ENCODE data around the gene CFAP210. TPM values are rescaled to one million over a fixed set of nuclear protein-coding genes. Genes with fewer than 3 reads are reported as not detected.

Gene CFAP210
- polyA plus RNA-seq, 3 donors = not detected

DNA sequence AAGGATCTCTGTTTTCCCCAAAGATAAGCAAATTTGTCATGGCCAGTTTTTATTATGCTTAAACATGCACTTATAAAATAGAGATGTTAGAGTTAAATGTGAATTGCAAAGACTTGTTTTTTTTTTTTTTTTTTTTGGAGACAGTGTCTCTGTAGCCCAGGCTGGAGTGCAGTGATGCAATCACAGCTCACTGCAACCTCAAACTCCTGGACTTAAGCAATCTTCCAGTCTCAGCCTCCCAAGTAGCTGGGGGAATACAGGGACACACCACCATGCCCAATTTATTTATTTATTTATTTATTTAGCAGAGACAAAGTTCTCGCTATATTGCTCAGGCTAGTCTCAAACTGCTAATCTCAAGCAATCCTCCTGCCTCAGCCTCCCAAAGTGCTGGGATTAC, 15.1 kb upstream of the CFAP210 start:
- no peak overlapping the region for H3K27ac ChIP-seq (ENCODE audit: low read depth in 1 of 2, low read length in 2 of 2)
- no peaks in the 10 kb centered on the region for H3K27me3 ChIP-seq (ENCODE audit: control insufficient read depth in 2 of 2, insufficient read depth in 2 of 2, low read length in 2 of 2)
- H3K4me3 Mint-ChIP-seq = no peak overlapping the region
- H3K4me1 ChIP-seq (ENCODE audit: control insufficient read depth in 1 of 2, insufficient read depth in 2 of 2, low read length in 2 of 2) = no peaks in the 10 kb centered on the region
- intact Hi-C loops (cut with micrococcal nuclease) = no loop called here
- H3K79me2 ChIP-seq (ENCODE audit: insufficient read depth, low read length) = no peaks in the 10 kb centered on the region
- TF ChIP-seq, protein P1, sequence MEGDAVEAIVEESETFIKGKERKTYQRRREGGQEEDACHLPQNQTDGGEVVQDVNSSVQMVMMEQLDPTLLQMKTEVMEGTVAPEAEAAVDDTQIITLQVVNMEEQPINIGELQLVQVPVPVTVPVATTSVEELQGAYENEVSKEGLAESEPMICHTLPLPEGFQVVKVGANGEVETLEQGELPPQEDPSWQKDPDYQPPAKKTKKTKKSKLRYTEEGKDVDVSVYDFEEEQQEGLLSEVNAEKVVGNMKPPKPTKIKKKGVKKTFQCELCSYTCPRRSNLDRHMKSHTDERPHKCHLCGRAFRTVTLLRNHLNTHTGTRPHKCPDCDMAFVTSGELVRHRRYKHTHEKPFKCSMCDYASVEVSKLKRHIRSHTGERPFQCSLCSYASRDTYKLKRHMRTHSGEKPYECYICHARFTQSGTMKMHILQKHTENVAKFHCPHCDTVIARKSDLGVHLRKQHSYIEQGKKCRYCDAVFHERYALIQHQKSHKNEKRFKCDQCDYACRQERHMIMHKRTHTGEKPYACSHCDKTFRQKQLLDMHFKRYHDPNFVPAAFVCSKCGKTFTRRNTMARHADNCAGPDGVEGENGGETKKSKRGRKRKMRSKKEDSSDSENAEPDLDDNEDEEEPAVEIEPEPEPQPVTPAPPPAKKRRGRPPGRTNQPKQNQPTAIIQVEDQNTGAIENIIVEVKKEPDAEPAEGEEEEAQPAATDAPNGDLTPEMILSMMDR (IDR thresholded peaks at IDR 0.05) = no peak
- H3K27me3 Mint-ChIP-seq (ENCODE audit: low read depth in 3 of 3) = peaks cover 0 to 5% (median 0%) of the 10 kb centered on the region in 3 donors
- H3K36me3 Mint-ChIP-seq = no peaks in the 10 kb centered on the region
- H3K27ac Mint-ChIP-seq = no peak overlapping the region
- H3K9ac ChIP-seq (ENCODE audit: insufficient read depth, low read length, poor library complexity, severe bottlenecking) = no peak overlapping the region
- H3K36me3 ChIP-seq (replicated peaks in 1 of 2; ENCODE audit: control insufficient read depth in 1 of 2, insufficient read depth in 2 of 2, low read length in 2 of 2) = no peaks in the 10 kb centered on the region
- no peaks in the 10 kb centered on the region for H4K20me1 ChIP-seq (ENCODE audit: insufficient read depth, low read length)
- H3K4me3 ChIP-seq (replicated peaks in 1 of 3; ENCODE audit: low read depth in 2 of 3, low read length in 3 of 3) = no peak overlapping the region
- H3K4me1 Mint-ChIP-seq = no peaks in the 10 kb centered on the region
- H3K9me3 Mint-ChIP-seq = peaks cover 0 to 4% (median 0%) of the 10 kb centered on the region in 7 donors
- no peak overlapping the region for H2AFZ ChIP-seq (ENCODE audit: insufficient read depth, low read depth, low read length, poor library complexity, severe bottlenecking)
- no CpG with 5 or more reads among the region's 1 CpG for WGBS (ENCODE audit: insufficient coverage)
- DNase-seq = no peak
- peaks cover 0 to 3% of the 10 kb centered on the region in 2 donors for H3K9me3 ChIP-seq (replicated peaks in 1 of 2; ENCODE audit: control insufficient read depth in 1 of 2, insufficient read depth in 1 of 2, low read length in 2 of 2)
- no peak overlapping the region for H3K4me2 ChIP-seq (replicated peaks; ENCODE audit: extremely low read depth, low read length, poor library complexity, severe bottlenecking)

DNA sequence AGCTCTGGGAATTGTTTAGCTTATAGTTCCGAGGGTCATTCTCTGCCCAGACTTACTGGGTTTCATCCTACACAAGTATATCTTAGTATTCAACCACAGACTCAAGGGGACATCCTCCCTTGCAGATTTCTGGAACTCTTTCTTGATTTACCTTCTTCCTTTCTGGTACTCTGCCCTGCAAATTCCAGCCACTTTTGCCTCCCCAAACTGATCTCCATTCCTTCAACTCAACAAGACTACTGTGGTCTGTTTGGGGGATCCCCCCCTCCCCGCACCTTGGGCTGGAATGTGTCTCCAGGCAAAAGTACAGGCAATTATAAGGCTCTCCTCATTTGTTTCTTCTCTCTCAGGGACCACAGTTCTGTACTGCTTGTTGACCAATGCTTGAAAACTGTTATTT, 13.4 kb upstream of the CFAP210 start:
- no peaks in the 10 kb centered on the region for H3K4me1 Mint-ChIP-seq
- H3K27me3 ChIP-seq (ENCODE audit: control insufficient read depth in 2 of 2, insufficient read depth in 2 of 2, low read length in 2 of 2) = no peaks in the 10 kb centered on the region
- H3K27me3 Mint-ChIP-seq (ENCODE audit: low read depth in 3 of 3) = peaks cover 0 to 4% (median 0%) of the 10 kb centered on the region in 3 donors
- no peak overlapping the region for H3K4me2 ChIP-seq (replicated peaks; ENCODE audit: extremely low read depth, low read length, poor library complexity, severe bottlenecking)
- H3K36me3 ChIP-seq (replicated peaks in 1 of 2; ENCODE audit: control insufficient read depth in 1 of 2, insufficient read depth in 2 of 2, low read length in 2 of 2) = no peaks in the 10 kb centered on the region
- no peak overlapping the region for H3K9ac ChIP-seq (ENCODE audit: insufficient read depth, low read length, poor library complexity, severe bottlenecking)
- no peaks in the 10 kb centered on the region for H3K79me2 ChIP-seq (ENCODE audit: insufficient read depth, low read length)
- H2AFZ ChIP-seq (ENCODE audit: insufficient read depth, low read depth, low read length, poor library complexity, severe bottlenecking) = no peak overlapping the region
- intact Hi-C loops (cut with micrococcal nuclease) = no loop called here
- no peaks in the 10 kb centered on the region for H3K36me3 Mint-ChIP-seq
- no peak overlapping the region for H3K4me3 ChIP-seq (replicated peaks in 1 of 3; ENCODE audit: low read depth in 2 of 3, low read length in 3 of 3)
- no peak overlapping the region for H3K4me3 Mint-ChIP-seq
- DNase-seq = no peak
- H3K9me3 Mint-ChIP-seq = peaks cover 0 to 4% (median 0%) of the 10 kb centered on the region in 7 donors
- H3K9me3 ChIP-seq (replicated peaks in 1 of 2; ENCODE audit: control insufficient read depth in 1 of 2, insufficient read depth in 1 of 2, low read length in 2 of 2) = peaks cover 0 to 3% of the 10 kb centered on the region in 2 donors
- H3K27ac ChIP-seq (ENCODE audit: low read depth in 1 of 2, low read length in 2 of 2) = no peak overlapping the region
- no peak overlapping the region for H3K27ac Mint-ChIP-seq
- H3K4me1 ChIP-seq (ENCODE audit: control insufficient read depth in 1 of 2, insufficient read depth in 2 of 2, low read length in 2 of 2) = no peaks in the 10 kb centered on the region
- TF ChIP-seq, protein P1 (IDR thresholded peaks at IDR 0.05) = no peak
- H4K20me1 ChIP-seq (ENCODE audit: insufficient read depth, low read length) = no peaks in the 10 kb centered on the region
- WGBS (ENCODE audit: insufficient coverage) = 100% methylated on average over 2 of the region's 2 CpGs

All from CD14-positive monocyte (primary cell).